Left lung (tissue), 10 donors: ENCODE measurements around the gene PARVB. TPM values are rescaled to one million over a fixed set of nuclear protein-coding genes. Genes with fewer than 3 reads are reported as not detected.
A peak's percentile ranks its signal among the peaks of the same experiment; 100 is the strongest.

Source experiments
- ATAC-seq: fragments of 200-7000 bp; cut with Tn5 transposase; one replicate; pipeline ENCODE4 v1.9.1; 2020; ENCODE audit warnings: moderate library complexity
- DNase-seq, 4 donors: peaks; one replicate each; pipeline ENCODE4 v3.0.0-alpha.2; 2013 to 2020
- H3K27ac ChIP-seq, 2 donors: fragments of 200-600 bp; sonication (generic) in 1 of 2; one replicate each; pipeline versions ENCODE4 v1.5.0 to v1.8.0; 2020 to 2021
- H3K27me3 ChIP-seq, 2 donors: fragments of 200-600 bp; sonication (generic) in 1 of 2; one replicate each; pipeline versions ENCODE4 v1.5.0 to v1.8.0; 2020 to 2021
- H3K36me3 ChIP-seq, 2 donors: fragments of 200-600 bp; sonication (generic) in 1 of 2; one replicate each; pipeline versions ENCODE4 v1.5.0 to v1.8.0; 2020 to 2021
- H3K4me1 ChIP-seq, 2 donors: fragments of 200-600 bp; one replicate each; pipeline ENCODE4 v1.8.0; 2021
- H3K4me3 ChIP-seq, 2 donors: fragments of 200-600 bp; sonication (generic) in 1 of 2; one replicate each; pipeline versions ENCODE4 v1.5.0 to v1.8.0; 2020 to 2021; ENCODE audit warnings: mild to moderate bottlenecking in 1 of 2
- H3K9me3 ChIP-seq, 2 donors: fragments of 200-600 bp; sonication (generic) in 1 of 2; one replicate each; pipeline versions ENCODE4 v1.5.0 to v1.8.0; 2020 to 2021
- CTCF ChIP-seq, 2 donors: fragments of 200-600 bp; sonication (generic) in 1 of 2; IDR thresholded peaks; one replicate each; pipeline versions ENCODE4 v1.5.0 to v1.8.0; 2021; ENCODE audit warnings: antibody characterized with exemption in 2 of 2
- intact Hi-C, 2 donors: fragments of 100-400 bp; cut with DNase I; formaldehyde crosslinking; loops; one replicate each; pipeline versions ENCODE4 v1.11.2 to v1.14.2; 2022
- polyA plus RNA-seq, 6 donors: library from polyadenylated mRNA; unstranded; fragments of 120-200 nt; gene quantifications; one replicate each; pipeline ENCODE4 v1.2.1, GENCODE V29; 2013; ENCODE audit not compliant: insufficient read length in 6 of 6
- total RNA-seq, 2 donors: library from RNA; stranded (reverse); fragmentation: NEBNext Ultra II Directional; extraction: Animal tissue kit (Norgen Biotek cat#: 25700); gene quantifications; one replicate each; pipeline ENCODE4 v1.2.1, GENCODE V29; 2021
- donor health status: DM: no; HTN: yes; CAD: no.
- donor health status: DM: no; HTN: no; CAD: no.

PARVB gene
- total and polyA plus RNA-seq, 8 donors, result 31.7 to 53.7 (median 34.0) TPM

DNA sequence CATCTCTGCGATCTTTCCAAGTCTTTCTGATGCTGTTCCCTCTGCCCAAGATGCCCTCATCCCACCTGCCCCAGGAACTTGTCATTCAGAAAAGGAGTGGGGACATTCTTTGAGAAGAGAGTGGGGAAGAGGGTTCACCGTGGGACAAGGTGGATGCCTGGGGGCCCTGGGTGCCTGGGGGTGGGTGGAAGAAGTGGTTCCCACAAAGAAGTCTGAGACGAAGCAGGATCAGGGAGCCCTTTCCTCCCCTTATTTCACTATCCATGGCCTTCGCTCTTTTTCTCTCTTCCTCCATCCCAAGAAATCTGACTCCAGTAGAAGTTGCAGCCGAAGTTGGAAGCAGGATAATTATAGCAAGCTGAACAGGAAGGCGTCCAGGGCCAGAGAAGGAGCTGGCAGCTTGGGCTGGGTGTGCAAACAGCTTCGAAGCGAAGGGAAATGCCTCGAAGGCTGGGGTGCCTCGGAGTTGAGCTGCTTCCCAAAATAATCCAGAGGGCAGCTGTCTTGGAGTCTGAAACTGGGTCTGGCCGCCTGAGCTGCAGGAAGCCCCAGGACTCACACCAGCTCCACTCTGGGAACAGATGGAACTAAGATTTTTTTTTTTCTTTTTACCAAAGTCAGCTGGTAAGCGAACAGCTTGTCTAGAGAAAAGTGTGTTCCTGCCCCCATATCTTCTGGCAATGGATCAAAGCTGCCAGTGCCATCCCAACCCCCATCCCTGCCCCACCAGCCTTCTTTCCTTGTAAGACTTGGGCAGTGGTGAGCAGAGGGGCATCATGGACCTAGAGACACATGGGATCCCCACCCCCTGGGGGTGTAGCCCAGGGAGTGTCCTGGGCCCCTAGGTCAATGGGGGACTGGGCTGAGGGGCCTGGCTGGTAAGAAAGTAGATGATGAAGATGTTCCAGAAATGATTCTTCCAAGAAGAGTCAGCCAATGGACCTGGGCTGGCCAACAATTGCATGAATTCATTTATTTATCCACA is 188.1 kb downstream of the PARVB start:
- H3K4me1 ChIP-seq, result no peaks in the 10 kb centered on the region
- H3K4me3 ChIP-seq, result no peak overlapping the region
- intact Hi-C loops, result no loop called here
- DNase-seq (peak in 2 of 4 donors; percentile 23 to 61), ATAC-seq (no peak)
- peaks cover 0 to 11% of the 10 kb centered on the region in 2 donors for H3K9me3 ChIP-seq
- H3K27me3 ChIP-seq, result no peaks in the 10 kb centered on the region
- no peaks in the 10 kb centered on the region for H3K36me3 ChIP-seq
- peak overlapping the region in 1 of 2 donors; percentile 1 for H3K27ac ChIP-seq
- no peak for TF ChIP-seq CTCF (IDR thresholded peaks at IDR 0.05)

DNA sequence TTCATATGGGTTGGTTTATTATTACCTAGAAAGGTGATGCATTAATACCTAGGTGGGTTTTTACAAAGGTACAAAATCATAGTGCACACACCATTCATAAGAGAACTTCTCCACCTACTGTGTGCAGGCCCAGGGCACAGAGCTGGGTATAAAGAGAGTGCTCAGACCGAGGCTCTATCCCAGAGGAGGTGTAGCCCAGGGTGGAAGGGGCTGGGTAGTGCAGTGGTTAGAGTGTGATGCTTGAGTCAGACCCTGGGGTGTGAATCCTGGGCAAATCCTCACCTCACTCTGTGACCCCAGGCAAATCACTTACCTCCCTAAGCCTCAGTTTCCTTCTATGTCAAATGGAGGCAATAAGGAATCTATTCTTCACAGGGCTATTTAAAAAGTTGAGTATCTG is 188.8 kb downstream of the PARVB start:
- no peak for TF ChIP-seq CTCF (IDR thresholded peaks at IDR 0.05)
- Histone ChIP-seq H3K36me3 (no peaks in the 10 kb centered on the region), H3K27me3 (no peaks in the 10 kb centered on the region), H3K9me3 (peaks cover 0 to 11% of the 10 kb centered on the region in 2 donors), H3K4me3 (no peak overlapping the region), H3K27ac (no peak overlapping the region), H3K4me1 (no peaks in the 10 kb centered on the region)
- ATAC-seq (no peak), DNase-seq (no peak)
- intact Hi-C loops, result no loop called here

DNA sequence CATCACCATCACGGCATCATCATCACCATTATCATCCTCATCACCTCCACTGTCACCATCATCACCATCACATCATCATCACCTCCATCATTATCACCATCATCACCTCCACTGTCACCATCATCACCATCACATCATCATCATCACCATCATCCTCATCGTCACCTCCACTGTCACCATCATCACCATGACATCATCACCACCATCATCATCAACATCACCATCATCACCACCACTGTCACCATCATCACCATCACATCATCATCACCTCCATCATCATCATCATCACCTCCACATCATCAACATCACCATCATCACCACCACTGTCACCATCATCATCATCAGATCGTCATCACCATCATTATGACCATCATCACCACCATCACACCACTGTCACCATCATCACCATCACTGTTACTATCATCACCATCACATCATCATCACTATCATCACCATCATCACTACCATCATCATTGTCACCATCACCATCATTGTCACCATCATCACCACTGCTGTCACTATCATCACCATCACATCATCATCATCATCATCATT is 189.5 kb downstream of the PARVB start:
- H3K27me3 ChIP-seq, result no peaks in the 10 kb centered on the region
- peaks cover 0 to 11% of the 10 kb centered on the region in 2 donors for H3K9me3 ChIP-seq
- no peak for TF ChIP-seq CTCF (IDR thresholded peaks at IDR 0.05)
- H3K27ac ChIP-seq, result no peak overlapping the region
- H3K4me3 ChIP-seq, result no peak overlapping the region
- intact Hi-C loops, result no loop called here
- DNase-seq (no peak), ATAC-seq (no peak)
- H3K36me3 ChIP-seq, result no peaks in the 10 kb centered on the region
- no peaks in the 10 kb centered on the region for H3K4me1 ChIP-seq

- TF ChIP-seq CTCF (IDR thresholded peaks at IDR 0.05), result no peak
- Histone ChIP-seq H3K27me3 (no peaks in the 10 kb centered on the region), H3K9me3 (peaks cover 0 to 11% of the 10 kb centered on the region in 2 donors), H3K36me3 (no peaks in the 10 kb centered on the region), H3K4me1 (no peaks in the 10 kb centered on the region), H3K4me3 (no peak overlapping the region), H3K27ac (no peak overlapping the region)
- ATAC-seq (no peak), DNase-seq (no peak)
- intact Hi-C loops, result no loop called here
Measured at GRCh38 chr22:44214187-44214586, 190.1 kb downstream of the PARVB start.

GRCh38 chr22:44214764-44215163 is 190.7 kb downstream of the PARVB start:
- intact Hi-C loops, result no loop called here
- H3K27me3 ChIP-seq, result no peaks in the 10 kb centered on the region
- no peak overlapping the region for H3K27ac ChIP-seq
- peaks cover 0 to 8% of the 10 kb centered on the region in 2 donors for H3K9me3 ChIP-seq
- H3K4me1 ChIP-seq, result no peaks in the 10 kb centered on the region
- TF ChIP-seq CTCF (IDR thresholded peaks at IDR 0.05), result no peak
- ATAC-seq, result no peak
- no peak overlapping the region for H3K4me3 ChIP-seq
- no peak for DNase-seq
- H3K36me3 ChIP-seq, result no peaks in the 10 kb centered on the region
